Spleen (tissue), 11 donors: ENCODE results near the gene EPHA8. TPM values are rescaled to one million over a fixed set of nuclear protein-coding genes. Genes with fewer than 3 reads are reported as not detected.

ENCODE experiments used
- DNase-seq: peaks from one replicate; pipeline ENCODE4 v3.0.0-alpha.2; 2020
- H3K27ac ChIP-seq, 8 donors: fragments of 200-600 bp; sonication (generic) in 7 of 8; 1 replicate in 4 of 8; 2 replicates in 4 of 8; pipeline versions ENCODE4 v1.5.0 to v1.8.0; 2016 to 2021; ENCODE audit warnings: inconsistent platforms in 4 of 8, mild to moderate bottlenecking in 4 of 8, moderate library complexity in 1 of 8
- H3K27me3 ChIP-seq, 7 donors: fragments of 200-600 bp; sonication (generic) in 6 of 7; replicated peaks in 1 of 7; 1 replicate in 4 of 7; 2 replicates in 3 of 7; pipeline versions ENCODE4 v1.5.0 to v1.8.0; 2016 to 2021; ENCODE audit warnings: inconsistent platforms in 3 of 7, mild to moderate bottlenecking in 1 of 7
- H3K36me3 ChIP-seq, 6 donors: fragments of 200-600 bp; sonication (generic) in 5 of 6; 1 replicate in 4 of 6; 2 replicates in 2 of 6; pipeline versions ENCODE4 v1.5.0 to v1.8.0; 2016 to 2021; ENCODE audit warnings: inconsistent platforms in 2 of 6
- H3K4me1 ChIP-seq, 6 donors: fragments of 200-600 bp; sonication (generic) in 5 of 6; 1 replicate in 3 of 6; 2 replicates in 3 of 6; pipeline versions ENCODE4 v1.5.0 to v1.8.0; 2016 to 2021; ENCODE audit warnings: inconsistent platforms in 3 of 6
- H3K4me3 ChIP-seq, 8 donors: fragments of 200-600 bp; sonication (generic) in 7 of 8; 1 replicate in 4 of 8; 2 replicates in 4 of 8; pipeline versions ENCODE4 v1.5.0 to v1.8.0; 2016 to 2021; ENCODE audit warnings: inconsistent platforms in 4 of 8, mild to moderate bottlenecking in 4 of 8, moderate library complexity in 2 of 8
- H3K9me3 ChIP-seq, 8 donors: fragments of 200-600 bp; sonication (generic) in 7 of 8; 1 replicate in 4 of 8; 2 replicates in 4 of 8; pipeline versions ENCODE4 v1.5.0 to v1.8.0; 2016 to 2021; ENCODE audit warnings: inconsistent platforms in 4 of 8
- CTCF ChIP-seq, 11 experiments: fragments of 200-600 bp in 7 of 11; fragments of 450-650 bp in 4 of 11; sonication (generic) in 4 of 11; IDR thresholded peaks in 8 of 11; conservative IDR thresholded peaks in 3 of 11; 1 replicate in 7 of 11; 2 replicates in 4 of 11; pipeline versions ENCODE4 v1.4.0 to v1.8.0; 2016 to 2021; ENCODE audit warnings: antibody characterized with exemption in 11 of 11, inconsistent platforms in 4 of 11, mild to moderate bottlenecking in 1 of 11
- POLR2A ChIP-seq, 3 donors: fragments of 450-650 bp; IDR thresholded peaks; one replicate each; pipeline ENCODE4 v1.5.1; 2017; ENCODE audit warnings: antibody characterized with exemption in 3 of 3, mild to moderate bottlenecking in 1 of 3
- POLR2AphosphoS5 ChIP-seq, 3 donors: sonication (generic); formaldehyde crosslinking; IDR thresholded peaks; one replicate each; pipeline ENCODE4 v1.5.1; 2017; ENCODE audit warnings: antibody characterized with exemption in 3 of 3
- WGBS, 5 donors: extraction: QIAGEN DNeasy Blood & Tissue Kit in 3 of 5; methylation state at CpG; one replicate each; pipeline versions ENCODE4 v1.1.5 to v1.1.7; 2013 to 2018; 5-methylcytosine and 5-hydroxymethylcytosine counted together
- intact Hi-C: fragments of 100-400 bp; cut with DNase I; formaldehyde crosslinking; loops from one replicate; pipeline ENCODE4 v1.15.0; 2023; ENCODE audit warnings: low total_unique reads
- polyA plus RNA-seq, 3 donors: library from polyadenylated mRNA; stranded (reverse); fragments of 200-250 nt; gene quantifications; one replicate each; pipeline ENCODE4 v1.2.1, GENCODE V29; 2013
- total RNA-seq, 7 donors: library from RNA; depleted of rRNA in 3 of 7; stranded (reverse); fragments of >200 nt in 3 of 7; fragmentation: NEBNext Ultra II Directional in 4 of 7; extraction: Animal tissue kit (Norgen Biotek cat#: 25700) in 4 of 7; gene quantifications; one replicate each; pipeline versions ENCODE4 v1.1.0 to v1.2.1, GENCODE V29; 2016 to 2021
- donor health status: healthy with polysubstance abuse.
- donor health status: DM: no; HTN: no; CAD: no; lungs with moderate emphysema.
- donor health status: DM: no; HTN: no; CAD: no.
- donor health status: Bipolar disorder and iron deficiency.
- donor health status: healthy.
- donor health status: DM: no; HTN: no; CAD: no.
- donor health status: DM: yes; HTN: yes; CAD: no.

EPHA8 gene
- total and polyA plus RNA-seq, 10 donors: 0.30 to 9.2 (median 4.9) TPM

- H3K4me1 ChIP-seq: no peaks in the 10 kb centered on the region
- 86 to 92% (median 87%) methylated on average over 15 to 24 of the region's 24 CpGs for WGBS, 5 donors
- no peak for TF ChIP-seq POLR2AphosphoS5 (IDR thresholded peaks at IDR 0.05)
- no peak for TF ChIP-seq POLR2A (IDR thresholded peaks at IDR 0.05)
- no peak for TF ChIP-seq CTCF (IDR thresholded peaks at IDR 0.05 in 8 of 11, conservative IDR thresholded peaks at IDR 0.05 in 3 of 11)
Observed at GRCh38 chr1:22588899-22589422, 25.7 kb downstream of the EPHA8 start.

GRCh38 chr1:22591576-22591975 is 28.3 kb downstream of the EPHA8 start:
- H3K27me3 ChIP-seq: peaks cover 0 to 75% (median 11%) of the 10 kb centered on the region in 7 donors

More at GRCh38 chr1:22588899-22589422, 25.7 kb downstream of the EPHA8 start:
- intact Hi-C loops: no loop called here
- H3K27ac ChIP-seq: no peak overlapping the region
- peaks cover 0 to 60% (median 9%) of the 10 kb centered on the region in 7 donors for H3K27me3 ChIP-seq
- H3K9me3 ChIP-seq: no peaks in the 10 kb centered on the region
- no peaks in the 10 kb centered on the region for H3K36me3 ChIP-seq
- DNase-seq: no peak
- H3K4me3 ChIP-seq: no peak overlapping the region

GRCh38 chr1:22592051-22592450 is 28.8 kb downstream of the EPHA8 start:
- TF ChIP-seq POLR2AphosphoS5 (IDR thresholded peaks at IDR 0.05) (no peak), CTCF (IDR thresholded peaks at IDR 0.05 in 8 of 11, conservative IDR thresholded peaks at IDR 0.05 in 3 of 11) (no peak), POLR2A (IDR thresholded peaks at IDR 0.05) (no peak)
- H3K27me3 ChIP-seq: peaks cover 0 to 75% (median 11%) of the 10 kb centered on the region in 7 donors
- 82 to 90% (median 89%) methylated on average over 9 of the region's 9 CpGs for WGBS, 5 donors

More at GRCh38 chr1:22591576-22591975, 28.3 kb downstream of the EPHA8 start:
- TF ChIP-seq POLR2A (IDR thresholded peaks at IDR 0.05): no peak
- no peak for TF ChIP-seq POLR2AphosphoS5 (IDR thresholded peaks at IDR 0.05)
- no peak for TF ChIP-seq CTCF (IDR thresholded peaks at IDR 0.05 in 8 of 11, conservative IDR thresholded peaks at IDR 0.05 in 3 of 11)
- Histone ChIP-seq H3K4me3 (no peak overlapping the region), H3K4me1 (no peaks in the 10 kb centered on the region), H3K9me3 (no peaks in the 10 kb centered on the region), H3K36me3 (no peaks in the 10 kb centered on the region), H3K27ac (no peak overlapping the region)
- DNase-seq: no peak
- intact Hi-C loops: no loop called here
- 62 to 78% (median 76%) methylated on average over 8 of the region's 8 CpGs for WGBS, 5 donors

GRCh38 chr1:22592919-22593790 is 29.9 kb downstream of the EPHA8 start:
- DNase-seq: no peak
- intact Hi-C loops: no loop called here
- Histone ChIP-seq H3K36me3 (no peaks in the 10 kb centered on the region), H3K4me3 (no peak overlapping the region), H3K4me1 (no peaks in the 10 kb centered on the region), H3K27ac (no peak overlapping the region), H3K27me3 (peaks cover 0 to 81% (median 11%) of the 10 kb centered on the region in 7 donors), H3K9me3 (no peaks in the 10 kb centered on the region)
- WGBS, 5 donors: 45 to 66% (median 49%) methylated on average over 22 to 38 of the region's 38 CpGs
- TF ChIP-seq CTCF (IDR thresholded peaks at IDR 0.05 in 8 of 11, conservative IDR thresholded peaks at IDR 0.05 in 3 of 11) (no peak), POLR2AphosphoS5 (IDR thresholded peaks at IDR 0.05) (no peak), POLR2A (IDR thresholded peaks at IDR 0.05) (no peak)

More at GRCh38 chr1:22592051-22592450, 28.8 kb downstream of the EPHA8 start:
- intact Hi-C loops: no loop called here
- no peak overlapping the region for H3K27ac ChIP-seq
- no peak overlapping the region for H3K4me3 ChIP-seq
- no peaks in the 10 kb centered on the region for H3K36me3 ChIP-seq
- no peak for DNase-seq
- no peaks in the 10 kb centered on the region for H3K4me1 ChIP-seq
- H3K9me3 ChIP-seq: no peaks in the 10 kb centered on the region
